NB4 (cell line): Measurements from ENCODE around the gene IL11.
"Not testable (repeated sequence)": the region's sequence is repeated elsewhere in the genome, so short reads cannot be mapped to it uniquely, and the experiment has no call there.

Source experiments
- CTCF ChIP-seq: IDR thresholded peaks from one replicate; pipeline ENCODE4 v1.5.1; 2012; ENCODE audit warnings: low read depth, low read length
- TF ChIP-seq, protein P1 (sequence below): IDR thresholded peaks from 2 replicates; pipeline ENCODE4 v1.6.1; 2011; ENCODE audit warnings: low read depth, low read length

DNA sequence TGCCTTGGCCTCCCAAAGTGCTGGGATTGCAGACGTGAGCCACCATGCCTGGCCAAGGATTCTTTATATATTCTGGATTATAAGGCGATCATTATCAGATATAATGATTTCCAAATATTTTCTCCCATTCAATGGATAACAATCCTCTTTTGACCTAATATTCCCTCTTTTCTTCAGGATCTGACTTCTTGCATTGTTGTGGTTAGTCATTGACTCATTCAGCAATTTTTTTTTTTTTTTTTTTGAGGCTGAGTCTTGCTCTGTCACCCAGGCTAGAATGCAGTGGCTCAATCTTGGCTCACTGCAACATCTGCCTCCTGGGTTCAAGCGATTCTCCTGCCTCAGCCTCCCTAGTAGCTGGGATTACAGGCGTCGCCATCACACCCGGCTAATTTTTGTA is 40.5 kb downstream of the IL11 start:
- not testable (repeated sequence) for TF ChIP-seq CTCF
- TF ChIP-seq, protein P1, sequence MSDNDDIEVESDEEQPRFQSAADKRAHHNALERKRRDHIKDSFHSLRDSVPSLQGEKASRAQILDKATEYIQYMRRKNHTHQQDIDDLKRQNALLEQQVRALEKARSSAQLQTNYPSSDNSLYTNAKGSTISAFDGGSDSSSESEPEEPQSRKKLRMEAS = not testable (repeated sequence)
